Myocyte (in vitro differentiated cells): ENCODE measurements around the gene ALDH4A1. TPM values are rescaled to one million over a fixed set of nuclear protein-coding genes. Genes with fewer than 3 reads are reported as not detected.

Source experiments
- DNase-seq: peaks from one replicate; pipeline ENCODE4 v3.0.0-alpha.2; 2012; ENCODE audit warnings: low read depth
- polyA plus RNA-seq: library from polyadenylated mRNA; unstranded; fragments of >200 nt; gene quantifications from one replicate; pipeline ENCODE4 v1.2.1, GENCODE V29; 2012; ENCODE audit warnings: missing spikeins
- total RNA-seq: library from RNA; depleted of rRNA; stranded (reverse); fragments of >200 nt; gene quantifications from 2 replicates; pipeline ENCODE4 v1.2.3, GENCODE V29; 2014

ALDH4A1 gene, protein sequence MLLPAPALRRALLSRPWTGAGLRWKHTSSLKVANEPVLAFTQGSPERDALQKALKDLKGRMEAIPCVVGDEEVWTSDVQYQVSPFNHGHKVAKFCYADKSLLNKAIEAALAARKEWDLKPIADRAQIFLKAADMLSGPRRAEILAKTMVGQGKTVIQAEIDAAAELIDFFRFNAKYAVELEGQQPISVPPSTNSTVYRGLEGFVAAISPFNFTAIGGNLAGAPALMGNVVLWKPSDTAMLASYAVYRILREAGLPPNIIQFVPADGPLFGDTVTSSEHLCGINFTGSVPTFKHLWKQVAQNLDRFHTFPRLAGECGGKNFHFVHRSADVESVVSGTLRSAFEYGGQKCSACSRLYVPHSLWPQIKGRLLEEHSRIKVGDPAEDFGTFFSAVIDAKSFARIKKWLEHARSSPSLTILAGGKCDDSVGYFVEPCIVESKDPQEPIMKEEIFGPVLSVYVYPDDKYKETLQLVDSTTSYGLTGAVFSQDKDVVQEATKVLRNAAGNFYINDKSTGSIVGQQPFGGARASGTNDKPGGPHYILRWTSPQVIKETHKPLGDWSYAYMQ
- 25.9 and 37.0 TPM in 2 replicates for total RNA-seq
- 17.1 TPM for polyA plus RNA-seq

DNA sequence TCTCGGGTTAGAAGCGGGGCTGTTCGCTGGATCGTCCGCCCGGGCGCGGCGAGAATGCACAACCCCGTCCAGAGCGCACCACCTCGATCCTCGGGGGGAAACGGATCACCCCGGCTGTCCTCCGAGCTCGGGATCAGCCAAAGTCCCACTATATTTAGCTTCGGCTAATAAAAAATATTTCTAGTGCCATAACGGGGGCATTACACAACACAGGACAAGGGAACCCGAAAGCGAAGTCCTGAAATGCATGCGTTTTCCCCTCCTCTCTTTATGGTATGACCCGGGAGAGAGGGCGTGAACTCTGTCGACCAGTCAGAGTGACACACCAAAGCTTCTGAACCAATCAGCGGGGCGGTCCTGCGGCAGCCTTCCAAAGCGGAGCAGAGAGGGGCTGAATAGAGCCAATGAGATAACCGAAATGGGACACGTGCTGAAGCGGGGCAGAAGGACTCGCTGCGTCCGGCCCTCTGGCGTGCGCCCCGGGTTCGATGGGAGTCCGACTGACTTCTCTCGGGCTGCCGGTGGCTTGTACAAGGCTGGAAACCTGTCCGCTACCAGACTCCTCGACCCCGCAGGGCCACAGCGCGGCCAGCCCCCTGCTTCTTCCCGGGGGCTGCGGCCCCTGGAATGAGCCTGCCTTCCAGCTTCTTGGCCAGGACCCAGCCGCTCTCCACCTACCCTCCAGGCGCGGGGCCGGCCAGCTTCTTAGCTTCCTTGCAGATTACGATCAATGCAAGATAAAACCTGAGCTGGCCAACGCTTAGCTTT lies at the start of gene ALDH4A1:
Gene ALDH4A1, minus strand, starts transcription at position 33 of the 768 bp plus-strand sequence. Its CDS starts 32 bp downstream, at position 1.
- DNase-seq = peak; percentile 99

DNA sequence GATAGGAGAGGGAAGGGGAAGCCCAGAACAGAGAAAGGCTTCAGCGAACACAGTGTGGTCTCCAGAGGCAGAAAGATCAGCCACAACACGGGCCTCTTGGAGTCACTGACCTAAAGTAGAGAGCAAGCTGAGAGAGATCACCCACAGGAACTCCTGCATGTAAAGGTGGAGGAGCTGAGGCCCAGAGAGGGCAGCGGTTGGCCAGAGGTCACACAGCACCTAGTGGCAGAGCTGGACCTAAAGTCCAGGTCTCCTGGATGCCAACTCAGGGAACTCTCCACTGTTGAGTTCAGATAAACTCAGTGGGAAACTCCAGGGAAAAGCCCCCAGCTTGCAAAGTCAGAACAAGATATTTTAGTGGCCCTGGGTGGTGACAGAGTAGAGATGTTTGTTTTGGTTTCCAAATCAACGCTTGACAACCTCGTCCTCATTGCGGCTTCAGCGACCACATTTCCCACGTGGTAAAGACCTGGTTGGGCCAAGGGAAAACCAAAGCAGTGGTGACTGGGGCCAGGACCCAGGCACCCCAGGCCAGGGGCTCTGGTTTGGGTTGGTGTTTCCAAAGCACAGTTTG lies 49.5 kb upstream of the ALDH4A1 start:
- DNase-seq = no peak

DNA sequence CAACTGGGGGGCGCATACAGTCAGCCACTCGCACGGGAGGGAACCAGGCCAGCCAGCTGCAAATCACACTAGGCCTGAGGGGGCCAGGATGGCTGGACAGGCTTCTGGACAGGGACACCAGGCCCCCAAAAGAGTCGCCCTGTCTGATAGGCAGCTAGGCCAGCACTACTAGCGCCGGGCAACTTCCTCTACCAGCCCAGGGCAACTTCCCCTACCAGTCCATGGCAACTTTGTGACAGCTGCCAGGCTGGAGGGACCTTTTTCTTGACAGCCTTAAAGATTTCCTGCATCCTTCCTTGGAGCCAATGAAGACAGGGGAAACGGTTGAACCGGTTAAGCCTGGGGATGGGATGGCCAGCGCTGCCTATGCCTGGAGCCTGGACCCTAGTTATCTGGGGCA lies 49.1 kb upstream of the ALDH4A1 start:
- DNase-seq = no peak

DNA sequence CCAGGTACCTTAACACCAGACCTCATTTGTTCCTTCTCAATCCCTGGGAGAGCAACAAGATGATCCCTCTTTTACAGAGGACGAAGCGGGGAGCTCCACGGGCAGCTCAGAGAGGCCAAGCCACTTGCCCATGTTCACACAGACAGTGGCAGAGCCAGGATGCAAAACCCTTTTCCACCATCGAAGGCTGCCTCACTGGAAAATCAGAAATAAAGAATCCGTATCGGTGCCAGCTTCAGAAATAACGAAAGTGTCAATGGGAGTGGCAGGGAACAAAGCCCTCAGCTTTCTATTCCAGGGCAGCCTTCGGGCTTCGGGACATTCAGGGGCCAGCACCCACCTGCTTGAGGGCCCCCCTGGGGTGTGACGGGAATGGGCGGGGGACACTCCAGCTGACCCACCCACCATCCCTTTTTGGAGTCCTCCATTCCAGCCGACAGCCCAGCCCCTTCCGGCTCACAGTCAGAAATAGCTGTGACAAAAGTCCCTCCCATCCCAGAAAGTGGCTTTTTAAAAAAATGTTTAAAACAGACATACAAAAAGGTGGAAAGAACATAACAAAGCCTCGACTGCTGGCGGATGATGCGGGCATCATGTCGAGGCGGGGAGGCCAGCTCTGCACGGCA lies 48.2 kb upstream of the ALDH4A1 start:
- DNase-seq = peak; percentile 80

DNA sequence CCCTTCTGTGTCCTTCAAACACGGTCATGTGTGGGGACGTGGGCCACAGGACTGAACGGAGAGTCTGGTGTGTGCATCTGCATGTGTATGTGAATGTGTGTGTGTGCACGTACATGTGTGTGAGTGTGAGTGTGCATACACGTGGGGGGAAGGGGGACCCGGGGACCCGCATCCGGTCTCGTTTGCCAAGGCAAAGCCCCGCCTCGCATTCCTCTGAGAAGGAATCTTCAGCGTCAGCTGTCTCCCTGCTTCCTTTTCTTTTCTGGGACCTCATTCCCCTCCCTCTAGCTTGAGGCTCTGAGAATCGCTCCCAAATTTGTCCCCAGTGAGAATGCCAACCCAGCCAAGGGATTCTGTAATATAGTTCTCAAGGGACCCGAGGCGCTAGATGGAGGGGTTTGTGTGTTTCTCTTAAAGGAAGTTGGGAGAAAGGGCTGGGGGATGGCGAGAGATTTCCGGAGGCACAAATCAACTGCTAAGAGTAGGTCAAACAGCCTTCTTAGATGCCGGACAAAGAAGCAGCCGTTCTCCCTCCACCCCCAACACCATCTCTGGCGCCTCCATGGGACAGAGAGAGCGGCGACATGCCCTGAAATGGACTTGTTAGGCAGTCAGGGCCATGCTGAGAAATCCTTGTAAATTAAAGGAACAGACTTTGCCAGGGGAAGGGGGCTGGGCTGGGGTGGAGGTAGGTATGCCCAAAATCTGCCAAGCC lies 47.5 kb upstream of the ALDH4A1 start:
- peak; percentile 91 for DNase-seq

DNA sequence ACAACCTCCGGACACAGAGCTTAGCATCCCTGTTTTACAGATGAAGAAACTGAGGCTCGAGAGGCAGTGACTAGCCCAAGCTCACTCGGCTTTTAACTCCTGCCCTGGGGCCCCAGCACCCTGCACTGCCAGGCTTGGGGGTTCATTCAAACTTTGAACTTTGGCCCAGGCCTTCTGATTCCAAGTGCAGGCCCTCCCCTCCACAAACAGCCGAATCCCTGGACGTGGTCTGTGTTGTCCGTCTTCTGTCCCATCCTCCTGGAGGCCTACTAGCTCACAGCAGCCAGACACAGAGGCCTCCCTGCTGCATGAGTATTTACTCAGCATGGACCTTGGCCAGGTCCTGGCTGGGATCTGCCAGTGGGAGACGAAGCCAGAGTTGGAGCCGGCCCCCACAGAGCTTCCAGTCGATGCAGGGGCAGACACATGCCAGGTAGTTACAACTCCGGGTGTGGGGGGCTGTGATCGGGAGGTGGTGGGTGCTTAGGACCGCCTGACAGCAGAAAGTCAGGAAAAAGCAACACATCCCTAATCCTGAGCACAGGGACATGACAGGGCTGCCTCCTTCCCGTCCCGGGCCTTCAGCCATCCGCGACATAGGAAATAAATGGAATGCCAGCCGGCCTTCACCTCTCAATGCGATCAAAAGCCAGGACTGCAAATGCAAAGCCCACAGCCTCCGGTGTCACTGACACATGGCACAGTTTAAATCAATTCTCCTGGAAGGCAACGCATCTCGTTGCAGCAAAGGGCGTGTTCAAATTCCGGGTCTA lies 46.7 kb upstream of the ALDH4A1 start:
- DNase-seq = peak; percentile 56

DNA sequence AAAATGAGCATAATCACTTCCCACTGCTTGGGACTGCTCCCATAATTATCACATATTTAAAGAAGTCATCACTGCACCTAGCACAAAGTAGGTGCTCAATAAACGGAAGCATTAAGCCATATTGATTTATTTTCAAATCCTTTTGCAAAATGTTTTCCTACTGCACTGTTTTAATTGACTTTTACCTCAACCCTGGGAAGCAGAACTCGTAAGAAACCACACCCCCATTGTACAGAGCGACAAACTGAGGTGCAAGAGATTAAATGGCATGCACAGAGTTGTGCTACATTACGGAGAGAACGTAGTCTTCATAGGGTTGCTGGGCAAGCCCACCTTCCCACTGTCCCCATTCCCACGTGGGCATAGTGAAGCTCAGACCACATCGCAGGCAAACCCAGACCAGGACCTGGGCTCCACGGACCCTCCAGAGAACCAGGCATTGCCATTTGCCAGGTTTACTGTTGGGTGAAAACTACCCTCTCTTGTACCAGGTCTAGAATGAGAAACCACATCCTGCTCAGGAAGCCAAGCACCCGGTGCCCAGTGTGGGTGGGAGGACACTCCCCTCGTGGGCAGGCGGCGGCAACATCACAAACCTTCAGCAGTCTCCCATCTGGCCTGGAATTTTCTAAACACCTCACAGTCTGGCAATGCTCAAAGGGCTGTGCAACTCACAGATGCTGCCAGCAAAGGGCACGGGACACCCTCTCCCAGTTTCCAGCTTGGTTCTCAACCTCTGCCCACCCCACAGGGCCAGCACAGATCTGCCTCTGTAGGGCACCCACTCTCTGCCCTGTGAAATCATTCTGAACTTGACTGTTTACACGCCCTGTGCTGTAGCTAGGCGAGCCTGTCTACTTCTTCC lies 45.9 kb upstream of the ALDH4A1 start:
- peak; percentile 81 for DNase-seq

DNA sequence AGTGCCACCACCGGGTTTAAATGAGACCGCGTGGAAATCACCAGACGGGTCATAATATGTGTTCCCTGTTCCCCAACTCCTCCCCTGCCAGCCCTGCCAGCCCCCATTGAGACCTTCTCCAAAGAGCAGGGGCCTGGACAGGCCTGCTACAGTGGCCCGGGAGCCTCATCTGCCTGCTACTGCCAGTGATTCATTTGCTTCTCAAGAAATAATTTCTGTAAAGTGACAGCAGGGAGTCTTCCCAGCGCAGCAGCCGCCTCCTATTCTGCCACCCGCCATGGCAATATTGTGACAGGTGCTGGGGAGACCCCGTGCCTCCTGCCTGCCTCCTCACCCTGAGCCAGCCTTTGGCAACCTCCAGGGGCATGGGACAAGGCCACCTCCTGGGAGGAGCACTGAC lies 45.2 kb upstream of the ALDH4A1 start:
- DNase-seq = no peak

DNA sequence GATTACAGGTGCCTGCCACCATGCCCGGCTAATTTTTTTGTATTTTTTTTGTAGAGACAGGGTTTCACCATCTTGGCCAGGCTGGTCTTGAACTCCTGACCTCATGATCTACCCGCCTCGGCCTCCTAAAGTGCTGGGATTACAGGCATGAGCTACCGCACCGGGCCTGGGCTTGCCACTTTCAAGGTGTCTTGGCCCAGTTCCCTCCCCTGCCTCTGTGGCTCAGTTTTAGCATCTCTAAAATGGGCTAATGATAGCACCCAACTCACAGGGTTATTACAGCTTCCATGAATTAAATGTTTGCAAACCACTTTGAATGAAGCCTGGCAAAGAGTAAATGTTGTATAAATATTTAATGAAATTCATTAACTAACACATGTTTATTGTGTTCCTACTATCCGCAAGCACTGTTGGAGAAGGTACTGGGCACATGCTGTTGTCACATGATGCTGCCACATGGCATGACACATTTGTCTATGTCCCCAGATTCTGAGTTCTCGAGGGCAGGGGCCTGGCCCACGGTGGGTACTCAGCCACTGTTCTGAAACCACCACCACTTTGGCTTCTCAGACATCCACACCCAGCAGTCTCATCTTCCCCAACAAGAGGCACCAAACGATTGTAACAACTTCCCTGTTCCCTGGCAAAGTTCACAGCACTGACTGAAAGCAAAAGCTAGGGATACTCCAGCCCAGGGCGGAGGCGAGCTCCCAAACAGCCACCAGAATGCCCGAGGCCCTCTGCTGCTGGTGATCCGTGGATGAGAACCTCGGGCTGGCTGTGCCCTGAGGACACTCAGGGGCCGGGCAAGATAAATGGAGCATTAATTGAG lies 44.4 kb upstream of the ALDH4A1 start:
- DNase-seq = peak; percentile 59

DNA sequence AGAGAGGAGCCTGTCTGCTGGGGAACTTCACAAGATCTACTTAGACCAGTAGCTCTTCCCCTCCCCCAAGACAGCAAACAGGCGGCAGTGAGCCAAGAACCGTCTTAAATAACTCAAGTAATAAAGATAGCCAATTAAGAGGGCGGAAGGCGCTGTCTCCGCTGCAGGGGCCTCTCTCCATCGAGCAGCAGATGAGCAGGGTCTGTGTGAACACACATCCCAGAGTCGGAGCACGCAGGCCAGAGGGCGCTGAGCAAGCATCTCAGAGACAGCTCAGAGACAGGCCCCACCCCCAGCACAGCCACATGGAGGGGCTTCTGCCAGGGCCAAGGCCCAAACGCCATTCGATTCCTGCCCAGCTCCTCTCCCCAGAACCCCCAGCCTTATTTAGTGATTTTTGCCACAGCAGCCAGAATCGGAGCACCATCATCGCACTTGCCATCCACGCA lies 43.1 kb upstream of the ALDH4A1 start:
- no peak for DNase-seq

DNA sequence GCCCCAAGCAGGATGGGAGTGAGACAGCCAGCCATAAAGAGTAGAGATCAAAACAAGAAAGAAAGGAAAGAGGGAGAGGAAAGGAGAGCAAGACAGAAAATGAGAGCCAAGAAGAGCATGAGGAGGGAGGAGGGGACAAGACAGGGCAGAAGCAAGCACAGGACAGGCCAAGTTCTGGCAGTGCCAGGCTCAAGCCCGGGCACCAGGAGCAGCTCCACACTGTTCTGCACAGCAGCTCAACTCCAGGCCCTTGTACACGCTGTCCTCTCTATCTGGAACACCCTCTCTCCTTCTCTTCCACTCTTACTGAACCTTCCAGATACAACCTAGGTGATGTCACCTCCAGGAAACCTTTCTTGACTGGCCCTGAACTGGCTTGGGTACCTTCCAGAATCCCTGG lies 42.5 kb upstream of the ALDH4A1 start:
- no peak for DNase-seq

DNA sequence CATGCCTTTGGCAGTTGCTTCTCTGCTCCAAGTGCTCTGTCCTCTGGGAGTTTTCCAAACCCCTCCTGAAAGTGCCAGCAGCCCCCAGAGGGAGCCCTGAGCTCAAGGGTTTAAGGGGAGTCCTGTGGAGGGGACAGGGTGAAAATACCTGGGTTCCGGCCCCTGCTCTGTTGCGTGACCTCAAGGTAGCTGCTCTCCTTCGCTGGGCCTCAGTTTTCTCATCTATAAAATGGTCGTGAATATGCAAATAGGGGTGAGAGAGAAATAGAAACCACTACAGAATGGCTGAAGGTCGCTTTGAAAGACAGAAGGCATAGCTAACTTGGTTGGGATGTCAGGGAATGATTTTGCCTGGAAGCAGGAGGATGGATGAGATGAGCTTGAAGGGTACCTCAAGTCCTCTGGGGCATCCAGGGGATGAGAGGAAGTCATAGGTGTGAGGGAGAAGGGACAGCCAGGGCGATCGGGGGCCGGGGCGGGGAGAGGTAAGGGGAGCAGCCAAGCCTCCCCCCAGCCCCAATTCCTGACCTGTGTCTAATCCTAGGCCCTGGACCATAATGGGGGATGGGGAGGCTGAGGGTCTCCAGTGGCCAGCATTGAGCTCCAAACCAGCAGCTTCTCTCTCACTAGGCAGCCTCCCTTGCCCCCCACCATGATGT lies 41.7 kb upstream of the ALDH4A1 start:
- no peak for DNase-seq

DNA sequence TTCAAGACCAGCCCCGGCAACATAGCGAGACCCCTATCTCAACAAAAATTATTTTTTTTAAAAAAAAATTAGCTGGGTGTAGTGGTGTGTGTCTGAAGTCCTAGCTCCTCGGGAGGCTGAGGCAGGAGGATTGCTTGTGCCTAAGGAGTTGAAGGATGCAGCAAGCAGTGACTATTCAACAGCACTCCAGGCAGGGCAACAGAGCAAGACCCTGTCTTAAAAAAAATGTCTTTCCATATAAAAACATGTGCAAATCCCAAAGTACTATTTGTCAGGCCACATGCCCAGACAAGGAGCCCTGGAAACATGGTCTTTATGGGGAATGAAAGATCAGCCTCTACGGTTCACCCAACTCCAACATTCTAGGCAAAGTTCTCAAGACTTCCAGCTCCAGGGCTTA lies 40.8 kb upstream of the ALDH4A1 start:
- no peak for DNase-seq

DNA sequence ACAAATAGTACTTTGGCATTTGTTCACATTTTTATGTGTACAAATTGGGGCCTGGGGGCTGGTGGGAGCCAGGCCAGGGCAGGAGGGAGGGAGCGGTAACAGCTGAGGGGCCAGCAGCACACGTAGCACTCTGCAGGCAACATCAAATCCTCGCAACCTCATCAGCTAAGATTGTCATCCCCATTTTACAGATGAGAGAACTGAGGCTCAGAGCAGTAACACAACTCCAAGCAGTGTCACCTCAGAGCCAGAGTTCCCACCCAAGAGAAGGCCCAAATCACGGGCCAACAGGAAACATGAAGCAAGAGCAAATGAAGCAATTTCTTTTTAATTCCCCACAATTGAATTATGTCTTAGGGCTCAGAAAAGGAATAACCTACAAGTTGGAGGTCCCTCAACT lies 40.0 kb upstream of the ALDH4A1 start:
- no peak for DNase-seq

DNA sequence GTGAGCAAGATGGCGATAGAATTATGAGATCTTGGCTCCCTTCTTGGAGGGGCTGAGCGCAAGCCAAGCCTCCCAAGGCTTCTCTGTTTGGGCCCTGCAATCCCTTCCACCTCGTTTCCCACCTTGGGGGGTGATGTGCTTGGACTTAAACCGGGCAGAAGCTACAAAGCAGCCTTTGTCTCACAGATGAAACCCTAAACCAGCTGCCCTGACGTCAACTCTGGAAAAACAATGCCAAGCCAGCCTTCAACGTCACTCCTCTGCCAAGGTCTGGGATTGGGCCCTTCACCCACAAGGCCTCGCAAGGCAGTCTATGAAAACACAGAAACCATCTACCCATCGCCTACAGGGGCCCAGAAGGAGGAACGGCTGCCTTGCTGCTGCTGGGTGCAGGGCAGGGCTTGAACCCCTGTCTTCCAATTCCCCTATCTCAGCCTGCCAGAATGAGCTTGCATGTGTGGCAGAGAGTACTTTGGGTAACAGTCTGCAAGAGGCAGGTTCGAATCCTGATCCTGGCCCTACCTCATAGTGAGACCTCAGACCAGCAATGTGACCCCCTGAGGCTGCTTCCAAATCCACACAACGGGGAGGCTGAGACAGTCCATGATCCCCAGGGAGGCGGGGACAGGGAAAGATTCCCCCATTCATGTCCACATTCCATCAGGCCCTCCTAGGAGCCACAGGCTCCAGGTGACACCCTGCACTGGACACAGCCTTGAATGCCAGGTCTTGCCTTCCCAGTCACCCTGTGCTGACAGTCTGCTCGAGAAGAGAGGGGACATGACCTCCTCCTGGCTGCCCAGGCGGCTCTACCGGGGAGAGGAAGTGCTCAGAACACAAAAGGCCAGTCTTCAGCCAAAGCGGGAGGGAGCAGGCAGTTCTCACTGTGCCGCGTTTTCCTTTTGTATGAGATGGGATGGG lies 39.1 kb upstream of the ALDH4A1 start:
- DNase-seq = peak; percentile 81

DNA sequence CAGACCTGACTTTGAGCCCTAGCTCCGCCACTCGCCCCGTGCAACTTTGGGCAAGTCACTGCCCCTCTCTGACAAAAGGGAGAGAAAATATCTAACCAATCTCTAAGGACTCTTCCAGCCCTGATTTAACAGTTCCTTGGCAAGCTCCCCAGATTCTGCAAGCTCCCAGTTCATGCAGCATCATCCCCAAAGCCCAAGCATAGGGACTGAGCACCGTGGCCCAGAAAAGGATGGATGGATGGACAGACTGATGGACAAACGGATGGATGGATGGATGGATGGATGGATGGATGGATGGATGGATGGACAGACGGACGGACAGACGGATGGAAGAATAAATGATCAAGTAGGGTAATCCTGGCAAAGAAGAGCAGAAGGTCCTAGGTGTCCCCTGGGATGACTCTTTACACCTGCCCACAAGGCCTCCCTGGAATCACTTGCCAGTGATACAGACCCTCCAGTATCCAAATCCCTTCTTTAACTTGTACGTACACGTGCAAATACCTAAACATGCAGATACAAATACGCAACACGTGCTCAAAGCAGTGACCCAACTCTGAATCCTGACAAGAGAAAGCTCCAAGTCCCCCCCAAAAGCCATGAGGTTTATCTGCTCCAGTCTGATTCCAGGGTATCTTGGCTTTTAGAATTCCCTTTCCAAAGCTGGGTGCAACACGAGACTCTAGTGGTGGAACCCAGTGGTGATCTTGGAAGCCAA lies 38.1 kb upstream of the ALDH4A1 start:
- no peak for DNase-seq
